ENCODE measurements around the gene CFAP97D2. TPM values are rescaled to one million over a fixed set of nuclear protein-coding genes. Genes with fewer than 3 reads are reported as not detected.
A peak's percentile ranks its signal among the peaks of the same experiment; 100 is the strongest.
"Not testable (repeated sequence)": the region's sequence is repeated elsewhere in the genome, so short reads cannot be mapped to it uniquely, and the experiment has no call there.

The CFAP97D2 gene
- total RNA-seq, 3 donors from 2014 or later (not counting 1 experiment from before 2014, with no cell fraction given), result 0.45 to 7.7 TPM; not detected in 1

DNA sequence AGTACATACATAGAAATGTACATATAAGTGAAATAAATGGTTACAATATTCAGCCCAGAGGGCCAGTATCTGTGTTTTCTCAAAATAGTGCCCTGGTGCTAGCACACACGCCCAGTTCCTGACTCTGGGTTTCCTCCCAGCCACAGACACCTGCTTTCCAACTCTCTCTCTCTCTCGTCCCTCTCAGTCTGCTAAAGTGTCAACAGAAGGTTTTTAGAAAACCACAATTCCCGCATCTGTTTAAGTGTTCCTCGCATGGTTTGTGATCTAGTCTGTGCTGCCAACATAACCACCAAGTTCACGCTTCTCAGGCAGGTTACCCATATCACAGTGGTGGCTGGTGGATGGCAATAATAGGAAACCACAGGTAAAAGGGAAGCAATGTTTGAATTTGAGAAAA lies 84.5 kb downstream of the CFAP97D2 start:
- peaks cover 0 to 2% of the 10 kb centered on the region in 2 donors for H3K9me3 Mint-ChIP-seq
- peaks cover 71 to 79% of the 10 kb centered on the region in 2 donors for H3K4me1 Mint-ChIP-seq
- Histone ChIP-seq H3K4me3 (ENCODE audit: low read length) (no peak overlapping the region), H3K27me3 (ENCODE audit: control insufficient read depth, insufficient read depth, low read length) (no peaks in the 10 kb centered on the region), H3K4me1 (ENCODE audit: control insufficient read depth, insufficient read depth, low read length) (peaks cover 75% of the 10 kb centered on the region), H3K9me3 (ENCODE audit: control insufficient read depth, insufficient read depth, low read length) (peaks cover 5% of the 10 kb centered on the region), H3K36me3 (ENCODE audit: control insufficient read depth, insufficient read depth, low read length) (peaks cover 47% of the 10 kb centered on the region), H3K27ac (ENCODE audit: low read length) (peak overlapping the region; percentile 6)
- peak overlapping the region; percentile 32 to 78 for H3K27ac Mint-ChIP-seq
- peak overlapping the region; percentile 76 for H3K4me3 Mint-ChIP-seq
- no peak for TF ChIP-seq CTCF (IDR thresholded peaks at IDR 0.05)
- peak; percentile 61 to 79 (median 75) for ATAC-seq
- intact Hi-C loops (cut with micrococcal nuclease), result loop anchor here (1.0 to 5.0 kb wide), 3 partner anchors 17 to 387 kb away; no protein-coding TSS in a partner anchor
- peaks cover 25% of the 10 kb centered on the region for H3K36me3 Mint-ChIP-seq
- 0% methylated on average over 5 of the region's 5 CpGs for WGBS (ENCODE audit: insufficient coverage)
- no peaks in the 10 kb centered on the region for H3K27me3 Mint-ChIP-seq (ENCODE audit: low read depth in 2 of 2)
- DNase-seq, result peak in 1 of 2 donors; percentile 76

- not testable (repeated sequence) for H3K9me3 ChIP-seq (ENCODE audit: control insufficient read depth, insufficient read depth, low read length); H3K9me3 Mint-ChIP-seq; H3K27me3 ChIP-seq (ENCODE audit: control insufficient read depth, insufficient read depth, low read length); H3K27me3 Mint-ChIP-seq (ENCODE audit: low read depth in 2 of 2); H3K27ac ChIP-seq (ENCODE audit: low read length); H3K4me3 Mint-ChIP-seq; DNase-seq; H3K4me3 ChIP-seq (ENCODE audit: low read length); ATAC-seq
- 94% methylated on average over 13 of the region's 13 CpGs for WGBS (ENCODE audit: insufficient coverage)
- H3K36me3 Mint-ChIP-seq, result peaks cover 23% of the 10 kb centered on the region
- H3K4me1 Mint-ChIP-seq, result peaks cover 75 to 86% of the 10 kb centered on the region in 2 donors
- intact Hi-C loops (cut with micrococcal nuclease), result loop anchor here (5.0 kb wide), 1 partner anchor 122 kb away; no protein-coding TSS in a partner anchor
- peaks cover 40% of the 10 kb centered on the region for H3K36me3 ChIP-seq (ENCODE audit: control insufficient read depth, insufficient read depth, low read length)
- H3K27ac Mint-ChIP-seq, result peak overlapping the region in 1 of 2 donors; percentile 78
- peaks cover 81% of the 10 kb centered on the region for H3K4me1 ChIP-seq (ENCODE audit: control insufficient read depth, insufficient read depth, low read length)
Observed at GRCh38 chr13:114264313-114264712, 85.3 kb downstream of the CFAP97D2 start.

GRCh38 chr13:114264886-114265611 lies 86.0 kb downstream of the CFAP97D2 start:
- peaks cover 16% of the 10 kb centered on the region for H3K36me3 Mint-ChIP-seq
- H3K27me3 Mint-ChIP-seq (ENCODE audit: low read depth in 2 of 2), result no peaks in the 10 kb centered on the region
- H3K4me1 Mint-ChIP-seq, result peaks cover 74 to 89% of the 10 kb centered on the region in 2 donors
- intact Hi-C loops (cut with micrococcal nuclease), result loop anchor here (5.0 kb wide), 1 partner anchor 123 kb away; no protein-coding TSS in a partner anchor
- H3K27ac Mint-ChIP-seq, result peak overlapping the region; percentile 33 to 60
- H3K27me3 ChIP-seq (ENCODE audit: control insufficient read depth, insufficient read depth, low read length), result no peaks in the 10 kb centered on the region
- no peak for ATAC-seq
- TF ChIP-seq CTCF (IDR thresholded peaks at IDR 0.05), result no peak
- 96% methylated on average over 5 of the region's 8 CpGs for WGBS (ENCODE audit: insufficient coverage)
- H3K27ac ChIP-seq (ENCODE audit: low read length), result no peak overlapping the region
- no peak overlapping the region for H3K4me3 ChIP-seq (ENCODE audit: low read length)
- DNase-seq, result no peak
- peak overlapping the region; percentile 55 for H3K4me3 Mint-ChIP-seq
- H3K9me3 ChIP-seq (ENCODE audit: control insufficient read depth, insufficient read depth, low read length), result peaks cover 8% of the 10 kb centered on the region
- H3K9me3 Mint-ChIP-seq, result peaks cover 0 to 2% of the 10 kb centered on the region in 2 donors
- H3K36me3 ChIP-seq (ENCODE audit: control insufficient read depth, insufficient read depth, low read length), result peaks cover 32% of the 10 kb centered on the region
- peaks cover 87% of the 10 kb centered on the region for H3K4me1 ChIP-seq (ENCODE audit: control insufficient read depth, insufficient read depth, low read length)

DNA sequence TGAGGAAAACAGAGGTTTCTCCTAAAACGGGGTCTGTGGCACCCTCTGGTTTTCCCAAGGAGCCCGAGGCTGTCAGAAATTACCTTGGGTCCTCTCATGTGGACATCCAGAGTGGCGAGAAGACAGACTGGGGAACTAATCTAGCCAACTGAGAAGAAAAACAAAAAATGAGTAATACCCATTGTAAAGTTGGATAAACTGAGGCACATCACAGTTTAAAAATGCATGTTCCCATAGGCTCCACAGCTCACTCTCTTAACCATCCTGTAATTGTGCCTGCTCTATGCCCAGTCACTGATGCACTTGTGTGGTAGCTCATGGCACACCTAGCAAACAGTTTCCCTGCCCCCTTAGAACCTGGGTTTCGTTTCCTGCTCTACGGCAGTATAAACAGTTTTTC lies 87.2 kb downstream of the CFAP97D2 start:
- no peak for TF ChIP-seq CTCF (IDR thresholded peaks at IDR 0.05)
- peaks cover 8% of the 10 kb centered on the region for H3K9me3 ChIP-seq (ENCODE audit: control insufficient read depth, insufficient read depth, low read length)
- H3K27me3 ChIP-seq (ENCODE audit: control insufficient read depth, insufficient read depth, low read length), result no peaks in the 10 kb centered on the region
- no peak overlapping the region for H3K4me3 ChIP-seq (ENCODE audit: low read length)
- H3K4me3 Mint-ChIP-seq, result peak overlapping the region; percentile 88
- peaks cover 69 to 85% of the 10 kb centered on the region in 2 donors for H3K4me1 Mint-ChIP-seq
- H3K36me3 Mint-ChIP-seq, result peaks cover 4% of the 10 kb centered on the region
- peaks cover 0 to 2% of the 10 kb centered on the region in 2 donors for H3K9me3 Mint-ChIP-seq
- no peak overlapping the region for H3K27ac ChIP-seq (ENCODE audit: low read length)
- peaks cover 21% of the 10 kb centered on the region for H3K36me3 ChIP-seq (ENCODE audit: control insufficient read depth, insufficient read depth, low read length)
- H3K4me1 ChIP-seq (ENCODE audit: control insufficient read depth, insufficient read depth, low read length), result peaks cover 79% of the 10 kb centered on the region
- intact Hi-C loops (cut with micrococcal nuclease), result no loop called here
- 85% methylated on average over 5 of the region's 5 CpGs for WGBS (ENCODE audit: insufficient coverage)
- DNase-seq (peak in 1 of 2 donors; percentile 19), ATAC-seq (no peak)
- H3K27ac Mint-ChIP-seq, result peak overlapping the region in 1 of 2 donors; percentile 60
- H3K27me3 Mint-ChIP-seq (ENCODE audit: low read depth in 2 of 2), result no peaks in the 10 kb centered on the region

Measured in natural killer cell (primary cell).